Measurements from ENCODE around the gene CD44. TPM values are rescaled to one million over a fixed set of nuclear protein-coding genes. Genes with fewer than 3 reads are reported as not detected.

The CD44 gene
- polyA plus RNA-seq, 4 donors: 10.3 to 49.5 (median 18.1) TPM

- DNase-seq (ENCODE audit: low read depth in 4 of 4, low spot score in 3 of 4): no peak
Observed at GRCh38 chr11:35136311-35136710, 2.7 kb upstream of the CD44 start.

- no peak for DNase-seq (ENCODE audit: low read depth in 4 of 4, low spot score in 3 of 4)
Observed at GRCh38 chr11:35138058-35138457, 913 bp upstream of the CD44 start.

- DNase-seq (ENCODE audit: low read depth in 4 of 4, low spot score in 3 of 4): no peak
Observed at GRCh38 chr11:35138606-35138942, 397 bp upstream of the CD44 start.

- DNase-seq (ENCODE audit: low read depth in 4 of 4, low spot score in 3 of 4): no peak
Observed at GRCh38 chr11:35139722-35140282, 831 bp downstream of the CD44 start.

GRCh38 chr11:35141071-35141470, 2.1 kb downstream of the CD44 start:
- DNase-seq (ENCODE audit: low read depth in 4 of 4, low spot score in 3 of 4): no peak

GRCh38 chr11:35141571-35141971, 2.6 kb downstream of the CD44 start:
- DNase-seq (ENCODE audit: low read depth in 4 of 4, low spot score in 3 of 4): no peak

DNA sequence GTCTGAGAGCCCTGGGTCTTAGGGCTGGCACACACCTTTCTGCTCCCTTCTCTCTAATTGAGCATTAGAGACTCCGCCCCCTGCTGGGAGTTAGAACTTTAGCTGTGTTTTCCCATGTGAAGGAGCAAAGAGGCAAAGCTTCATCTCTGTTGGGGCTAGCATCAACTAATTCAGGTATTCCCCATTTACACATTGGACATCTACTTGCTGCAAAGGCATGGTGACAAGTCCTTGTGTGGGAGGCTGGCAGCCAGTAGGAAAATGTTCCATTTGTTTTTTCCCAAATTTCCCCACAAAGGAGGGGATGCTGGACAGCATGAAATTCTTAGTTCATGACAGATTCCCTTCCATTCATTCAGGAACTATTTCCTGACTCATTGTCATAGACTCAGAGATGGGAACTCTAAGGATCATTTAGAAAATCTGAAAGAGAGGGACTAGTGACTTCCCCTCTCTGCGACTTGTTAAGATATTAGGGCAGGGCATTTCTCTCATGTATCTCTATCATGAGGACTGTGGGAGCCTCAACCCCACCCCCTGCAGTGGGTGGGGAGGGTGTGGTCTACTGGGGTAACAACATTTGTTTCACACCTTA, 3.6 kb downstream of the CD44 start:
- DNase-seq (ENCODE audit: low read depth in 4 of 4, low spot score in 3 of 4): no peak

GRCh38 chr11:35143297-35144135, 4.5 kb downstream of the CD44 start:
- no peak for DNase-seq (ENCODE audit: low read depth in 4 of 4, low spot score in 3 of 4)

DNA sequence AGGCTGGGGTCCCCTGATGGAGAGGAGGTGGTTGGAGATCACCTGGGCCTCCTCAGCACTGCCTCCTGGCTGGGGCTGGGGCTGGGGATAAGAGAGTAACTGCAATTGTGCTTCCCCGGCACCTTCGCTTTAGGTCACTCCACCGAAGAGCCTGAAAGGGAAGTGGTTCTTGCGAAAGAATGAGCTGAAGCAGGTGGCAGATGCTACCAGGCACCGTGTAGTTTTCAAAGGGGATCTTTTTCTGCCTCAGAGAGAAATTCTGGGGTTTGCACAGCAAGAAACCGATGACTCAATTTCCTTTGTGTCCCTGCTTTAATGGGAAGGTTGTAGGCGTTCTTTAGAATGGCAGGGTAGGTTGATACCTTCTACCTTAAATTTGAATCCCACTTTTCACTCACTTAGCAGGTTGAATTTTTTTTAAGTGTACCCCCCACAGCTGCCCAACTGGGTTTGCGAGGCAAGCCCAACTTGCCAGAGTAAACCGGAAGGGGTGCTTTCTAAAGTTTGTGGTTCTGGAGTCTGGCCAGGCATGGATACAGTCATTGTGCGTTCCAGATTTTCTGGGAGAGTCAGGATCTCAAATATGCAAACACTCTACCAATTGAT, 5.3 kb downstream of the CD44 start:
- no peak for DNase-seq (ENCODE audit: low read depth in 4 of 4, low spot score in 3 of 4)

DNA sequence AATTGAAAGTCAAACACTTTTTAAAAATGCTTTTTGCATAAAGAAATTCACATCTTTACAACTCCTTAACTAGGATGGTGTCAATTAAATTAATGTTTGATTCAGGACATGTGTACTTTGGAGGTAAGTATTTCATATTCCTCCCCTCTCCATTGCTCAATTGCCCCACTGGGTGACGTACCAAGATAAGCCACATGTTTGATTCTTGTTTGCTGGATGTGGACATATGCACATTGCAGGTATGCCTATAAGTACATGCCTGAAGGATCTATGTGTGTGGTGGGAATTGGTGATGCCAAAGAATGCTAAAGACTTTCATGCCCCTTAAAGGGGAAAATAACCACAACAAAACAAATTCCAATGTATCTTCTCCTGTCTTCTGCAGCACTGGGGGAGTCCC, 5.8 kb downstream of the CD44 start:
- no peak for DNase-seq (ENCODE audit: low read depth in 4 of 4, low spot score in 3 of 4)

GRCh38 chr11:35145271-35145670, 6.3 kb downstream of the CD44 start:
- no peak for DNase-seq (ENCODE audit: low read depth in 4 of 4, low spot score in 3 of 4)

- DNase-seq (ENCODE audit: low read depth in 4 of 4, low spot score in 3 of 4): no peak
Observed at GRCh38 chr11:35146074-35146521, 7.1 kb downstream of the CD44 start.

DNA sequence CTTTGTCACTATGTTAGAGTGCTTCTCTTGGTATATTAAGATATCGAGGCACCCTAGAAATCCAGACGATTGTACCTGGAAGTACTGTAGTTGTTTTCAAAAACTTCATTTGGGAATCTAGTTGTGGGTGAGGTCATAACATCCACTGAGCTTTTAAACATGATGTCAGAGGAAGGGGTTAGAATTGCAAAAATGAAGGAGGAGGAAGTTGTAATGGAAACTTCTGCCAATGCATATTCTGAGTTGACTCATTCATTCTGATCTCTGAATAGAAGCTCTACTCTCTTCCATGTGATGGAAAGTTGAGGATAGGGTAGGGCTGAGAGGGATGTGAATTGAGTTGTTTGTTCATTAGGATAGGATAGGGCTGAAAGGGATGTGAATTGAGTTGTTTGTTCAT, 7.7 kb downstream of the CD44 start:
- DNase-seq (ENCODE audit: low read depth in 4 of 4, low spot score in 3 of 4): no peak

- DNase-seq (ENCODE audit: low read depth in 4 of 4, low spot score in 3 of 4): no peak
Observed at GRCh38 chr11:35147235-35147634, 8.3 kb downstream of the CD44 start.

DNA sequence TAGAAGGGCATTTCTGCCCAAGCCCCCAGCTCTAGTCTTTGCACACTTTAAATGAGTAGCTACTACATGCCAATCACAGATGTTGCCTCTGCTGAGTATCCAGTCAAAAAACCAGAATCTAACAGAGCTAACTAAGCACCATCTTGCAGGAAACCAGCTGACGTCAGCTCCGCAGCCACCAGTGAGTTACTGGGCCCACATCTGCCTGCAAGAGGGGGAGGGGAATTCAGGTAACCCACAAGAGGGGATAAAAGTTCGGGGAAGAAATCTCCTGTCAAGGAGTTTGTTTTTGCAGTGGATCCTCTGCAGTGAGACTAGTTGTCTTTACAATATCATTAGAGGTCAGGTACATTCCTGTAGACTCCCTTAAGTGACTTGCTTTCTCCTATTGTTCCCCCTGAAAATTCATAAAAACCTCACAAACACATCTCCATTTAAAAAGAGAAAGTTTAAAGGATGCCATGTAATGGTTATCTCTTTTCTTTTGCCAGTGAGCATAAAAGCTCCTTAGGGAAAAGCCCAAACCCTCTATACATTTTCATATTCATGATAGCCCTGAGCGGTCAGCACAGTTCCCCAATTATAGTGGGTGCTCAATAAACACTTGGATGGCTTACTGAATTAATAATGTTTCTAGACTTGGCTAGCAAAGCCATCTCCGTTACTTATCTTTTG, 9.3 kb downstream of the CD44 start:
- no peak for DNase-seq (ENCODE audit: low read depth in 4 of 4, low spot score in 3 of 4)

- no peak for DNase-seq (ENCODE audit: low read depth in 4 of 4, low spot score in 3 of 4)
Observed at GRCh38 chr11:35150454-35150853, 11.5 kb downstream of the CD44 start.

GRCh38 chr11:35151241-35151640, 12.3 kb downstream of the CD44 start:
- no peak for DNase-seq (ENCODE audit: low read depth in 4 of 4, low spot score in 3 of 4)

GRCh38 chr11:35151683-35152280, 12.8 kb downstream of the CD44 start:
- no peak for DNase-seq (ENCODE audit: low read depth in 4 of 4, low spot score in 3 of 4)

DNA sequence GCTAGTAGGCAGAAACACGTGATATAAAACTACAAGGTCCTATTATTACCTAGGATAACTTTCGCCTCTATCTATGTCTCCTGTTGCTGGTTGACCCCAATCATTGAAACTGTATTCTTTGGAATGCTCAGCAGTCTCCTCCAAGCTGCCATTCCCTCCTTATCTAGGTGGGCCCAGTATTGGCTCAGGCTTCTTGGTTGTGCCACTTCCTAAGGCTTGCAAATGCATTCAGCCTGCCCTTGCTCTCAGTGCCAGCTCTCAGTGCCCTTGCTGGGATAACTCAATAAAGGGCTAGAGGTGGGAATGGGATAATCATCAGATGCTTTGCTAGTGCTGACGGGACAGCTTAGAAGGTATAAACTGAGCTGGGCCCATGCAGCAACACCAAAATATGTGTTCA, 13.6 kb downstream of the CD44 start:
- DNase-seq (ENCODE audit: low read depth in 4 of 4, low spot score in 3 of 4): no peak

DNA sequence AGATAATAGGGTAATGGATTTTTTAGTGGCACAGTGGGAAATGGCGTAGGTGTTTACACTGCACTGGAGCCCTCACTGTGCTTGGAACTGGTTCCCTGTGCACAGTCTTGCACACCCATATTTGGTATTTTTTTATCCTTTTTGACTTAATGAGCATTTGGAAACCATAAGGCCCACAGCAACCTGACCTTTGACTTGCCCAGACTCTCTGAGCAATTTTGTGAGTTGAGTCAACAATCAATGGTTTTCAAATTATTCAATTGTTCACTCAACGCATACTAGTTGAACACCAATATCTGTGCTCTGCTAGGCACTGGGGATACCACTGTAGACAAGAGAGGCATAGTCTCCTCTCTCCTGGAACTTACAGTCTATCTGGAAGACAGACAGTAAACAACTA, 14.3 kb downstream of the CD44 start:
- no peak for DNase-seq (ENCODE audit: low read depth in 4 of 4, low spot score in 3 of 4)

DNA sequence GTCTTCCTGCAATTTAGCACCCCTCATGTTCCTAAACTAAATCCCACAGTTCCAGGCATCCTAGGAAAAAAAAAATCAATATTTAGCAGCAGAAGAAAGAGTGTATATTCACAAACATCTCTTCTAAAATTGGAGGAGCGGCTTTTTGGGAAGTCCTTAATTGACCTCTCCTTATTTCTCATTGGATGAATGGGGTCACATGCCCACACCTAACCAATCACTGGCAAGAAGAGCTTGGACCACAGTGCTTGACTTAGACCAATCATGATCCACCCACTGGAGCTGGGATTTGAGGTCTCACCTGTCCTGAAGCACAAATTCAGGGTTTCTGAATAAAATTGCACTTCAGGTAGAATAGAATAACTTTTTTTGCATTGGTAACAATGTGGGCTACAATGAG, 16.0 kb downstream of the CD44 start:
- no peak for DNase-seq (ENCODE audit: low read depth in 4 of 4, low spot score in 3 of 4)
